GM21528 (cell line): ENCODE results near the gene KLF3.

Experiments
- ATAC-seq: cut with Tn5 transposase; IDR thresholded peaks from one replicate; pipeline ENCODE4 v1.9.1; 2021; ENCODE audit warnings: mild to moderate bottlenecking, moderate library complexity; ENCODE audit not compliant: unreplicated experiment, low FRiP score

The KLF3 gene

DNA sequence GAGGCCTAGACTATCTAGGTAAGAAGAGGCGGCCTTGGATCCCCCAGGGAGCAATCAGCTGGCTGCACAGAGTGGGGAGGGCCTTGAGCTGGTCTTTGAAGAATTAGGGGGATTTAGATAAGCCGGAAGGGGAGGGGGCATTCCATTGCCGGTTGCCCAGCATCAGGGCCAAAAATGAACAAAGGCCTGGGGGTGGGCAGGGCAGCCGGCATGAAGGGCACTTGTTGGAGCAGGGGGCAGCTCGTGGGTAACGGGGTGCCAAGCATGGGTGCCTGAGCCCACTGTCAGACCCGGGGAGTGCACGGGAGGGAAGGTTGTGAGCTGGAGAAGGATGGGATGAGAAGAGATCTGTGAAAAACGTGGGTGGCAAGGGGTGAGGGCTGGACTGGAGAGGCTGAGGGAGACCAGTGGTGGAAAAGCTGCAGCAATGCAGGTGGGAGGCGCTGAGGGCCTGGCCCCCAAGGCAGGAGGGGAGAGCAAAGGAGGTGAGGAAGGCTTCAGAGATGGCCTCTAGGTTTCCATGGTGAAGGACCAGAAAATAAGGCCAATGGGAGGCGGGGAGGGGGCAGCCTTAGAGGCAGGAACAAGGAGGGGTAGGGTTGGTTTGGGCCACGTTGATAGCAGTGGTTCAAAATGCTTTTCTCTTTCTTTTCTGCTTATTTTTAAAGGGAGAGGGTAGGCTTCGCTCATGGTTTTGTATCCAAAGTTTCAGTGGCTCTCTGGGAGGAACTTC lies 8.6 kb downstream of the KLF3 start:
- no peak for ATAC-seq

DNA sequence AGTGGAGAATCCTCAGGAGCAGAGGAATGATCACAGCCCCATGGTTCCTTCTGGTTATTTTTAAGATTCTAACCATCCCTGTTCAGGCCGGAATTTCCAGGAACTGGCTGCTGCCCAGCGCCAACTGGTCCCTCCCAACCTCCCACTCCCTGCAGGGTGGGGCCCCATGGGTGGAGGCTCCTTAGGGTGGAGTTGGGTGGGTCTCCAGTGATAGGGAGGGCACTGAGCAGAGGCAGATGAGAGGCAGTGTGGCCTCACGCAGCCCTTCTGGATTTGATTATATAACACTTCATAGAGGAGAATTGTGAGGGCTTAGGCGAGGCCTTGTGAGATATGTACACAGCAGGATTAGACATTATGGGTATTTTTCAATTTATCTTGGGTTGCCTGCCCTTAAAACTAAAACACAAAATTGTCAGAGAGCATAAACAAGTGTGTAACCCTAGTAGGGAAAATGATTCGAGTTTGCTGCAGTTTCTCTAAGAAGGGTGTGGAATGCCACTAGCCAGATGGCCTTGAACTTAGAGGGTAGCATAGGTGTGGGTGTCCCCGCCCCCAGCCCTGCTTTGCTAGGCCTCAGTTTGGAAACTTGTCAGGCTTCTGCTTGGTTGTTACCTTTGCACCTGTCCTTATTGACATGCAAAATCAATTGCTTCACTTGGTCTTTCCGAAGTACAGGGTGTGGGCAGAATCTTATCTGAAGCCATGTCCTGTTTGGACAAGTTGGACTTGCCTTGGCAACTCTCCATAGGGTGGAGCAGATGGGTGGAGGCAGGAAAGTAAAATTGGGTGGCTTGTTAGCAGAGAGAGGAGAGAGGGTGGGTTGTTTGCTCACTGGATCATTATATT lies 9.4 kb downstream of the KLF3 start:
- ATAC-seq = no peak

DNA sequence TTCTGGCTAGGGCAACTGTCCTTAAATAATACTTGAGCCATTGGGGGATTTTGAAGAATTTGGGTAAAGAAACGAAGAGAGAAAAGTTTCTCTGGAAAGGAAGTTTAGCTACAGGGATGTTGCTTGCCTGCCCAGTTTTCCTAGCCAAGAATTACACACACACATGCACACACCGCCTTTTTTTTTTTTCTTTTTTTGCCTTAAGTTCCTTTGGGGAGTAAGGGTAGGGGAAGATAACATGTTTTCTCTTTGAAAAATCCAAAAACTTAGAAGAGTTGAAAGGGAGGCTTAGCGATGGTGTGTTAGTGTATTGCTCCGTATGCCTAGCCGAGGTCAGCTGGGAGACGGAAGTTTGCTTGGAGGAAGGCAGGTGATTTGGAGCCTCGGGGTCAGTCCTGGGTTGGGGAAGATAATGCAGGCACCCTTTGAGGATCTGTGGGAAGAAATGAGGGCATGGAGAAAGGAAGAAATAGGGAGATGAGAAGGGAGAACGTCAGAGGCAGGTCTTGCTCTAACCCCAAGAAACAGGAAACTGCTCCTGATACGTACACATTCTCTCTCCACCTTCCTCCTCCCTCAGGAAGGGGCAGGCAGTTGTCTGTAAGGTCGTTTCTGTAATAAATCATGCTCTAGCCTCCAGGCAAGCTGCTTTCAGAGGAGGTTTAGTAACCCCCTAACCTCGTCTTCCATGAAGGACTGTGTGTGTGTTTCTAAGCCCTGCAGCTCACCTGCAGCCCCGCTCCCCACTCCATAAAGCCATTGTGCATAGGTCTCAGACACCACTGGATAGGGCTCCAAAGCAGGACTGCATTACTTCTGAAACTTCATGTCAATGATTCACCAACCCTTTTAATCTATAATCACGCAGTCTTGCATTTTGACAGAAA lies 10.5 kb downstream of the KLF3 start:
- no peak for ATAC-seq

DNA sequence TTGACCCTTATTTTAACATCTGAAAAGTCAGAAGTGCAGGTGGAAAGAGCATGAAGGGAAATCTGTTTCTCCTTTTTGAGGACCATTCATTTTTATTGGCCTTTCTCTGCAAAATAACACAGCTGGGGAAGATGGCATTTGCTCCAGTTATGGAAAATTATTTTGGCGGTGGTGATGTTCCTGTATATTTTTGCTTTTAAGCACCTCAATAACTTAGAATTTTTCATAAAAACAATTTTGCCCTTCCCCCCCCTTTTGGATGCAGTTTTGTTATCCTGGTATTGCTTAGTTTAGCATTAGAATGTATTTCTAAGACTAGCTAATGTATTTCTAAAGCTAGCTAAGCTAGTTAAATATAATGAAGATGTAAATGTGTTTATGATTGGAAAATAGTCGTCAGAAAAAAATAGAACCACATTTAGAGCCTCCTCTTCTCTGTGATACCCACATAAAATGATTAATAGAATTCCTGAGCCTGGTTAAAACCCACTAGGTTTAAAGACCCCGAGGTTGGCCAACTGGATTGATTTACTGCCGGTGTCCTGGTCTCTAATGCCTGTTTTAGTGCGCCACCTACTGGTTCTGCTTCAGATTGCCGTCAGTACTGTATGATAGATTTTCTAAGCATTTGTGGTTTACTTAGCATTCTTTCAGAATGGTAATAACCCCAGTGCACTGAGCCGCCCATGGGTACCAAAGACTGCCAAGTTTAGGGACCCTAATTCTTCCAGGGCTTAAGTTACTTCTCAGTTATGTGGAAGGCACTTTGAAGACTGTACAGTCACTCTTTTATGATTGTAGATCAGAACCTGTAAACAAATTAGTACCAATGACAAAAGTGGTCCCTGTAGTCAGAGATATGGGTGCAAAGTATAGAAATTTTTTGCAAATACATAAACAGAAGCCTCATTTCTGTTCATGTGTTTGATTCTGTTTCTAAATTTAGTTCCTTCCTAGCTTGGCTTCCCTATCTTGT lies 11.4 kb downstream of the KLF3 start:
- ATAC-seq = no peak

DNA sequence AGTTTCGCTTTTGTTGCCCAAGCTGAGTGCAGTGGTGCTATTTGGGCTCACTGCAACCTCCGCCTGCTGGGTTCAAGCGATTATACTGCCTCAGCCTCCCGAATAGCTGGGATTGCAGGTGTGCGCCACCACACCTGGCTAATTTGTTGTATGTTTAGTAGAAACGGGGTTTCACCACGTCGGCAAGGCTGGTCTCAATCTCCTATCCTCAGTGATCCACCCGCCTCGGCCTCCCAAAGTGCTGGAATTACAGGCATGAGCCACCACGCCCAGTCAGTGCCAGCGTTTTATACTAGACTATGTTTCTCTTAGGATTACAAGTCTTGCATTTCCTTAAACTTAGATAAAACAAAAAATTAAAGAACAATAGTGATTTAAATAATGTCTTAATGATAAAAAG lies 13.0 kb downstream of the KLF3 start:
- no peak for ATAC-seq

DNA sequence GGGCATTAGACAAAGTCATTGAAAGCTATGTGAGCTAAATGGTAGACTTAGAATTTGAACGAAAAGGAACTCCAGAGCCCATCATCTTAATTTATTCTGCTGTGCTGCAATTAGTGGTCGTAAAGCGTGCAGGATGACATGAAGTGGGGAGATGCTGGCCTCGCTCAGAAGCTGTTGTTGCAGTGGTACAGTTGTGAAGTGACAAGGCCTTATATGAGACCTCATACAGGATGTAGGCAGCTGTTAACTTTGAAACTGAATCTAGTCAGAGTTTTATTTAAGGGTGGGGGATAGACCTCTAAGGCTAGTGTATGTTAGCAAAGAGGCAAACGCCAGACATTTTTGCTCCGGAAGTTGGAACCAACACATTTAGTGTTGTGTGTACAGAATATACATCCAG lies 13.4 kb downstream of the KLF3 start:
- no peak for ATAC-seq

DNA sequence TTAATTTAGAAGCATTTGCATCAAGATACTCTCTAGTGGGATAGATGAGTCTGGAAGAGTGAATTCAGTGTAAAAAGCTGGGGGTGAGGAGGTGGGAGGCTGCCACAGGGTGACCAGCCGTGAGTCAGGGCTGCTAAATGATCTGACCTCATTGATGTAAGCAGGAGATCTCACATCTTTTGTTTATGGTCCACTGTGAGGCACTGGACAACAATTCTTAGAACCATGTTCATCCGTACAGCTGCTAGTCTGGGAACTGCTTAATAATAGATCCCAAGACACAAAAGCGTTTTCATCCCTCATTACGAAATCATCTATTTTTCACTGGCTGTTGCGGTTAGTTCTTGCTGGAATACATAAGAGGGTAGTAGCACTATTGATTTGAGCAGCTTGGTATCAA lies 14.1 kb downstream of the KLF3 start:
- no peak for ATAC-seq

DNA sequence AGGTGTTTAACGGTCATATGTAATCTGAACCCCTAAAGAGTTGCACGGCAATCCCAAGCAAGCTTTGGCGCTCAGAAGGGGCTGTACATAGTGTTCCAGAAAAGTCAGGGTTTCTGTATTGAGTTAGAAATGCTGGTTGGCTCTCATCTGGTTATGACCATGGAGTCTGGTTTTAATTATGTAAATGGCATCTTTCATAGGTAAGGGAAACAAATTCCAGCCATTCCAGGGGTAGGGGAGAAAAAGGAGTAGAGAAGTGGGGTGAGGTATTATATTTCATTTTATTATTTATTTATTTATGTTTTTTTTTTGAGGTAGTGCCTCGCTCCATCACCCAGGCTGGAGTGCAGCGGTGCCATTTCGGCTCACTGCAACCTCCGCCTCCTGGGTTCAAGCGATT lies 15.9 kb downstream of the KLF3 start:
- ATAC-seq = no peak

DNA sequence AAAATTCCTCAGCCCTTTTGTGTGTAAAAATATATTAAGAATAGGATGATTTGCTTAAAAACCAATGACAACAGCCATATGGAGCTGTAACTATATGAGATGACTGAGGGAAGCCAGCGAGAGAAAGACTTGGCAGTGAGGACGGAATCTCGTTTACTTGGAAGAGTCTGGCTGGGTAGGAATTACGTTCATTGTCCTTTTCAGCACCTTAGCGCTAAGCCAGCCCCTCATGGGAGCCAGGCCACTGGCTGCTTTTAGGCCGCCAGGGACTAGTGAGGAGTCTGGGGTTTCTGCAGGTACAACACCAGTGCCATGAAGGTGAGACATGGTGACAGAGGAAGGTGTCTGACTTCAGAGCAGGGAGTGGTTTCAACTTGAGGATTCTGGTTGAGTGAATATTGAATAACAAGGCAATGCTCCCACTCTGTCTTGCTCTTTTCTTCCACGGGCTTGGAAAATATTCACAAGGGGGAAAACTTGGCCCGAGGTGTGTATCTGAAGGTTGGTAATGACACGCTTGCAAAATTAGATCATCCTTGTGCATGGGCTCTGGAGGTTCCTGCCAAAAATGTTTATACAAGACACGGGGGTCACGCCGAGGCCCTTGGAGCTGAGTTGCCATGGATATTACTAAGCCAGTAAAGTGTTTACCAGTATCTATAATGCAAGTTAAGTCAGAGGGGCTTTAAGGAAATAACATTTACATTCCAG lies 17.4 kb downstream of the KLF3 start:
- ATAC-seq = no peak

DNA sequence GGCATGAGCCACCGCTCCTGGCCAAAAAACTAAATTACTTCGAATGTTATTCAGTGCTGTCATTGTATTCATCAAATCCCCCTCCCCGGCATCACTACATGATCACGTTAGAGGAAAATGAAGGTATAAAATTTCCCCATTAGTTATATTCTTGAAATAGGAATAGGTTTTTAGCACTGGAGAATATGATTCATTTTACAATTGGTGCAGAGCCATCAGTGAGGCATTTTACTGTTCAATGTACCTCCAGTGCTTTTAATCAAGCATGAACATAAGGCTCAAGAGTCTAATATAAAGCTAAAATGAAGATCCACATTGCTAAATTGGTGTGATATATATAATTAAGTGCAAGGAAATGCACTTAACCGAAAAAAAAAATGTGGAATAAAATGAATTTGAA lies 18.3 kb downstream of the KLF3 start:
- no peak for ATAC-seq

DNA sequence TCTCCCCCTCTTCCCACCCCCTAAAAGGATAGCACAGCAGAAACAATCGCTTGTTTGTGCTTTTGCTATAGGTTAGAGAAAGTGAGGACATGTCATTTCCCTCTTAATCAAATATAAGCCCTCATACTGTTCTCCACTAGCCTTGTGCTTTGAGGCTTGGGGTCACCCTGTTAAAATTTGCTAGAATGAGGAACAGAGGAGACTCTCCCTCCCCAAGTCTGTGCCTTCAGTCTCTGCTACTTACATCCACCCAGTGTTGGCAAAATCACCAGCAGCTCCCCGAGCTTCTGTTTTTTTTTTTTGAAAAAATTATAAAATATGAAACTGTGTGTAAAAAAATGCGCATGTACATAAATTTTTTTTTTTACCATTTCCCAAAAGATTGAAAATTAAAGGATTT lies 19.3 kb downstream of the KLF3 start:
- ATAC-seq = no peak

DNA sequence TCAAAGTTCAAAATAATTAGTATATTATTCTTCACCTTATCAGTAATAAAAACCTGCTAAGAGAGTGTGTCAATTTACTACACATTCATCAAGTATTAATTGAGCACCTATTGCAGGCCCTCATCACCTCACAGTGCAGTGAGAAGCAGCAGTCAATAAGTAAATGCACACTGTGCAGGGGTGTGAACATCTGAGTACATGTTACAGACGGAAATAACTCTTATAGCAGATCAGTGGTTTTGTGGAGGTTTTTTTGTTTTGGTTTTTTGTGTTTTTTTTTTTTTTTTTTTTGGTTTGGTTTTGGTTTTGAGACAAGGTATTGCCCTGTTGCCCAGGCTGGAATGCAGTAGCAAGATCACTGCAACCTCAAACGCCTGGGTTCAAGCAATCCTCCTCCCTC lies 20.3 kb downstream of the KLF3 start:
- ATAC-seq = no peak

DNA sequence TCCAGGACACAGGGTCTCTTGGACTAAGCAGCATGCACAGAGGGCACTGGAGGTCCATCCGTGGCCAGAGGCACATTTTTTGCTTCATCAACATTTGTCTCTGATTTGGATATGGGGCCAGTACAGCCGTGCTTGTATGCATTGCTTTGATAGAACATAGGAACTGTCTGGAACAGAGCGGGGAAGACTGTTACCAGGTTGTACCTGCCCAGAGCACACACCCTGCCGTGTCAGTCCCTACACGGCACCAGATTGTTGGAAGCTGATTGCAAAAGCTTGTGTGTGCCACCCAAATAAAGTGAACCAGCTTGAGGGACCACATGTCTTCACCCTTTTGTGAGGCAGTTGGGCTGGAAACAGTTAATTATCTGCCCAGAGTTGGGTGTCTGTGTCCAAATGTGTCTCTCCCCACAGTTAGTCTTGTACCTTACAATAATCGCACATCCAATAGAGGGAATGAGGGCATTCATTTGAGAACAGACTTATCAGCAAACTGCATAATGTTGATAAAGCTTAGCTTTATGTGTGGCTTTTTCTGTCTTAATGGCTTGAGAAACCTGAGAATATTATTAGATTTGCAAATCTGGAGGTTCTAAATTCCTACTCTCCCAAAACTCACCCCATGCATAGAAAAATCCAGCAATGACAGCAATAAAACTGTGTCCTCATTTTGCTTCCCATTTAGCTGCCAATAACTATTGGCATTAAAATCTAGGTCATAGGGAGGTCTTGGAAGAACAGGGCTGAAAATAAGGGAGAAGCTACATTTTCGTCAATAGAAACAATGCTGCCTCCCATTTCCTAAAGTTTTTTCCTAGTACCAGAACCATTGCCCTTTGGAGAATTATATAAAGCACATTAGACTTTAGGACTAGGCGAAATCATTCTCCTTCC lies 21.2 kb downstream of the KLF3 start:
- no peak for ATAC-seq

DNA sequence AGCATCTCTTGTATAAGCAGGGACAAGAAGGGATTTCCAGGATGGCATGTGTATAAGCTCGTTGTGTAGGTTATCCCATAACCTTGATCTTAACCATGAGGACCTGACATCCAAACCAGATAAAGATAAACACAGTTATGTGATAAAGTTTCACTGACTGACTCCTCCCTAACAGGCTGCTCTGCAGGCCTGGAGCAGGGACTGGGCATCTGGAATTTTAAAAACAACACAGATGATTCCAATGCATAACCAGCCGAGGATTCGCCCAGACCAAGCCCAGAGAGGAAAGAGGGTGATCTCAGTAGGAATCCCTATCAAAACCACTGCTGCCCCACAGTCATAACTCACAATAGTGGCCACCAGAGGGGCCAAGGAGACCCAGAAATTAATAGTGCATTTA lies 22.7 kb downstream of the KLF3 start:
- no peak for ATAC-seq

DNA sequence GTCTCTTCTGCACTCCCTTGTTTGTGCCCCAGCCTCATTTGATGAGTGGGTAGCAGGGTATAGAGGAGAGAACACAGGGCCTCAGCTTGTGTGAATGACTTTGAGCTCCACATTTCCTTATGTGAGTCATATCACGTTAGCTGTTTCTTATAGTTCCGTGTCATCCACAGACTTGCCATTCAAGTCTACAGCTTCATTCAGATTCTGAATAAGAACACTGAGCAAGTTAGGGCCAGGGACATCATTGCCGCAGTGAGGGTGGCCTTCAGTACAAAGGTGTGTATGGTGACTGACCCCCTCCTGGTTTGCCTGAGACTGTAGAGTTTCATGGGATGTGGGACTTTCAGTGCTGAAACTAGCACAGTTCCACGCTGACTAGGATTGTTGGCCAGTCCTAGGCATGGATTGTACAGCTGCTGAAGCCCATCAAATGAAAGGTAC lies 23.6 kb downstream of the KLF3 start:
- ATAC-seq = no peak

DNA sequence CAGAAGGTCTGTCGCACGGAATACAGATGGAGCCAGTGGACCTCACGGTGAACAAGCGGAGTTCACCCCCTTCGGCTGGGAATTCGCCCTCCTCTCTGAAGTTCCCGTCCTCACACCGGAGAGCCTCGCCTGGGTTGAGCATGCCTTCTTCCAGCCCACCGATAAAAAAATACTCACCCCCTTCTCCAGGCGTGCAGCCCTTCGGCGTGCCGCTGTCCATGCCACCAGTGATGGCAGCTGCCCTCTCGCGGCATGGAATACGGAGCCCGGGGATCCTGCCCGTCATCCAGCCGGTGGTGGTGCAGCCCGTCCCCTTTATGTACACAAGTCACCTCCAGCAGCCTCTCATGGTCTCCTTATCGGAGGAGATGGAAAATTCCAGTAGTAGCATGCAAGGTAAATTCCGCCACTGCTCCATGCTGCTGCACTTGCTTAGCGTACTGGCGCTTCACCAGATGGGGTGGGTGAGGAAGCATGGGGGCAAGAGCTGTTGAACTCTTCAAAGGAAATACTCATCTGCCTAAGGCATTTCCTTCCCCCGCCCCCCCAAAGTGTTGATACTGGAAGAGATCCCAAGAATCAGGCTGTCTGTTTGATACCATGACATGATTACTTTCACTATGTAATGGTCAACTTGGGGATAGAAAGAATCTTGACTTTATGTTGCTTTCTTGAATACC lies 24.8 kb downstream of the KLF3 start:
- no peak for ATAC-seq

DNA sequence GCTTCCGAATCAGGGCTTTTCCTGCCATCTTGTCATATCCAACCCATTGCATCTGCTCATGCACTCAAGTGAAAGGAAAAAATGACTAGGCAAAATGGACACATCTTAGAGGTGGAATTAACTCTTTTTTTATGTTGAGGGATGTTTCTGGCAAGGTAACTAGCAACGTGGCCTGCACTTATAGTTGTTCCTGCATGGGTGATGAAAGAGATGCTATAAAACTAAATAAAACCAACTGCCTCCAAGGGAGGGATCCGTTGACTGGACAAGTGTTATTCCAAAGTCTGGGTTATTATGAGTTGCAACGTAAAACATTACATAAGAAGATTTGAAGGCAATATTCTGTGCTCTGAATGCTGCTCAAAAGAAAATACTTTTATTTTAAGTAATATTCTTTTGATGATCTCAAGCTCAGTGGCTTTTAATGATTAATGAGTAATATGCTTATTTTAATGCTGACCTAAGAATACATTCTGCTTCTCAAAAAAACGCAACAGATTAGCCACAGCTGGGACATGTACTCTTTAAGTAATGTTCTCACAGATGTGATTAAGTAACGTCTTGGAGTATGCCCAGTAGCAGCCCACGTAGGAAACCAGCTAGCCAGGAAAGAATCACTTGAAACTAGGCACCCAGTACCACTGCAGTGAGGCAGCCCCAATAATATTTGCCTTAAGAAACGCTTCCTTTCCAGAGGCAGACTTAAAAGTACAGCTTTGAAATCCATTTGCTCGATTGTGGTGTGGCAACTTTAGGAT lies 27.4 kb downstream of the KLF3 start:
- no peak for ATAC-seq
